SIG-M5 treated with dmso at 0.1 percent for 504 hours (cell line): ENCODE measurements around the gene GNG7.
"Not testable (repeated sequence)": the region's sequence is repeated elsewhere in the genome, so short reads cannot be mapped to it uniquely, and the experiment has no call there.

Experiments
- DNase-seq: peaks from one replicate; lab custom pipeline; 2025; ENCODE audit not compliant: unreplicated experiment; lab: John Stamatoyannopoulos, UW

The GNG7 gene

GRCh38 chr19:2646866-2647535 lies 55.5 kb downstream of the GNG7 start:
- DNase-seq: no peak

GRCh38 chr19:2645826-2646225 lies 56.7 kb downstream of the GNG7 start:
- no peak for DNase-seq

- DNase-seq: not testable (repeated sequence)
These were observed 59.3 kb downstream of the GNG7 start for GRCh38 chr19:2643123-2643737.

GRCh38 chr19:2641332-2641698 lies 61.2 kb downstream of the GNG7 start:
- no peak for DNase-seq

- no peak for DNase-seq
These were observed 61.7 kb downstream of the GNG7 start for GRCh38 chr19:2640563-2641331.

- no peak for DNase-seq
These were observed 62.5 kb downstream of the GNG7 start for GRCh38 chr19:2639999-2640398.

- DNase-seq: no peak
These were observed 64.0 kb downstream of the GNG7 start for GRCh38 chr19:2638417-2638940.

GRCh38 chr19:2636897-2637683 lies 65.4 kb downstream of the GNG7 start:
- no peak for DNase-seq

GRCh38 chr19:2636141-2636896 lies 66.2 kb downstream of the GNG7 start:
- no peak for DNase-seq

- no peak for DNase-seq
These were observed 67.5 kb downstream of the GNG7 start for GRCh38 chr19:2634960-2635359.

- DNase-seq: no peak
These were observed 68.1 kb downstream of the GNG7 start for GRCh38 chr19:2634228-2634951.

- DNase-seq: no peak
These were observed 68.8 kb downstream of the GNG7 start for GRCh38 chr19:2633693-2634075.

GRCh38 chr19:2631213-2631821 lies 71.2 kb downstream of the GNG7 start:
- peak; percentile 53 for DNase-seq

- no peak for DNase-seq
These were observed 72.0 kb downstream of the GNG7 start for GRCh38 chr19:2630352-2631001.

- peak; percentile 79 for DNase-seq
These were observed 72.8 kb downstream of the GNG7 start for GRCh38 chr19:2629491-2630351.

- DNase-seq: no peak
These were observed 73.9 kb downstream of the GNG7 start for GRCh38 chr19:2628597-2628996.

- DNase-seq: no peak
These were observed 74.6 kb downstream of the GNG7 start for GRCh38 chr19:2627855-2628254.

GRCh38 chr19:2627319-2627829 lies 75.1 kb downstream of the GNG7 start:
- DNase-seq: no peak
